Islet precursor cell (in vitro differentiated cells): ENCODE measurements around the gene SLC19A1.

ENCODE experiments used
- DNase-seq: peaks from one replicate; pipeline ENCODE4 v3.0.0-alpha.2; 2018

The SLC19A1 gene

GRCh38 chr21:45463871-45464270, 78.4 kb downstream of the SLC19A1 start:
- no peak for DNase-seq

- no peak for DNase-seq
Measured at GRCh38 chr21:45461806-45462341, 80.4 kb downstream of the SLC19A1 start.

GRCh38 chr21:45461369-45461750, 80.9 kb downstream of the SLC19A1 start:
- no peak for DNase-seq

GRCh38 chr21:45460611-45461368, 81.5 kb downstream of the SLC19A1 start:
- no peak for DNase-seq

GRCh38 chr21:45460011-45460565, 82.2 kb downstream of the SLC19A1 start:
- no peak for DNase-seq

GRCh38 chr21:45459171-45460010, 82.8 kb downstream of the SLC19A1 start:
- DNase-seq = no peak

GRCh38 chr21:45458281-45459170, 83.7 kb downstream of the SLC19A1 start:
- no peak for DNase-seq

- DNase-seq = no peak
Measured at GRCh38 chr21:45457832-45458172, 84.4 kb downstream of the SLC19A1 start.

GRCh38 chr21:45457161-45457831, 84.9 kb downstream of the SLC19A1 start:
- DNase-seq = no peak

- no peak for DNase-seq
Measured at GRCh38 chr21:45456584-45457160, 85.6 kb downstream of the SLC19A1 start.

GRCh38 chr21:45455674-45456583, 86.3 kb downstream of the SLC19A1 start:
- DNase-seq = no peak

- no peak for DNase-seq
Measured at GRCh38 chr21:45454926-45455673, 87.1 kb downstream of the SLC19A1 start.

- no peak for DNase-seq
Measured at GRCh38 chr21:45454060-45454925, 87.9 kb downstream of the SLC19A1 start.

GRCh38 chr21:45453308-45453950, 88.8 kb downstream of the SLC19A1 start:
- DNase-seq = no peak

GRCh38 chr21:45452696-45453307, 89.4 kb downstream of the SLC19A1 start:
- no peak for DNase-seq

GRCh38 chr21:45451771-45452182, 90.5 kb downstream of the SLC19A1 start:
- no peak for DNase-seq

GRCh38 chr21:45451091-45451740, 91.0 kb downstream of the SLC19A1 start:
- no peak for DNase-seq
